GM21528 (cell line): ENCODE data around the gene CNNM1.
A peak's percentile ranks its signal among the peaks of the same experiment; 100 is the strongest.

Experiments
- ATAC-seq: cut with Tn5 transposase; IDR thresholded peaks from one replicate; pipeline ENCODE4 v1.9.1; 2021; ENCODE audit warnings: mild to moderate bottlenecking, moderate library complexity; ENCODE audit not compliant: unreplicated experiment, low FRiP score

Gene CNNM1

GRCh38 chr10:99410146-99410545, 81.0 kb downstream of the CNNM1 start:
- ATAC-seq, result no peak

- no peak for ATAC-seq
Measured at GRCh38 chr10:99410876-99411275, 81.7 kb downstream of the CNNM1 start.

- no peak for ATAC-seq
Measured at GRCh38 chr10:99411546-99411945, 82.4 kb downstream of the CNNM1 start.

DNA sequence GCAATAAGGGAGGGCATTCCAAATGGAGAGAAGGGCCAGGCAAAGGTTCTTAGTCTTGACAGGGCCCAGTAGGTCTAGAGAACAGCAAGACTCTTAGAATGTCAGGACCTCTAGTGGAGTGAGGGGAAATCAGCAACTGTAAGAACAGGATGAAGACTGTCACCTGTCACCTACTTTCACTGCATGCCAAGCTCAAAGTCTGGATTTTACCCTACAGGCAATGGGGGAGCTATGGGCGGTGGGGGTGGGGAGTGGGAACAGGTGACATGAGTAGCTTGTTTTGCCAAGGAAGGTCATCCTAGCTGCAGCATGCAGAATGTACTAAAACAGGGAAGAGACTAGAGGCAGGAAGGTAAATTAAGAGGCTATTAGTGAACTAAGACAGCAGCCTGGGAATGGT, 82.9 kb downstream of the CNNM1 start:
- no peak for ATAC-seq

- no peak for ATAC-seq
Measured at GRCh38 chr10:99418910-99419624, 89.9 kb downstream of the CNNM1 start.

DNA sequence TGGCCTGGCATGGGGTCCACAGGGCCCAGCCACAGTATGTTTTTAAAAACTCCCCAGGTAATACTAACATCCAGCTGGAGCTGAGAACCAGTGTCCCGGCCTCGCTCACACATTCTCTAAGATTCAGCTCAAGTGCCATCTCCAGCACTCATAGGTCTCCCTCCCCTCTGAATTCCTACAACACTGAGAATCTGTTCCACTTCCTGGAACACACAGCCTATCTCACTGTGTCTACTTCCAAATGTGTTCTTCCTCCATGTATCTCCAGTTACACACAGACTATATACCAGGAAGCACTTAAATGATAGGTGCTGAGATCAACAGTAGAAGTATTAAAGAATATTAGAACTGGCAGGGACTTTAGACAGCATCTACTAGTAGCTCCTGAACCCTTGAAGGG, 90.5 kb downstream of the CNNM1 start:
- ATAC-seq, result no peak

DNA sequence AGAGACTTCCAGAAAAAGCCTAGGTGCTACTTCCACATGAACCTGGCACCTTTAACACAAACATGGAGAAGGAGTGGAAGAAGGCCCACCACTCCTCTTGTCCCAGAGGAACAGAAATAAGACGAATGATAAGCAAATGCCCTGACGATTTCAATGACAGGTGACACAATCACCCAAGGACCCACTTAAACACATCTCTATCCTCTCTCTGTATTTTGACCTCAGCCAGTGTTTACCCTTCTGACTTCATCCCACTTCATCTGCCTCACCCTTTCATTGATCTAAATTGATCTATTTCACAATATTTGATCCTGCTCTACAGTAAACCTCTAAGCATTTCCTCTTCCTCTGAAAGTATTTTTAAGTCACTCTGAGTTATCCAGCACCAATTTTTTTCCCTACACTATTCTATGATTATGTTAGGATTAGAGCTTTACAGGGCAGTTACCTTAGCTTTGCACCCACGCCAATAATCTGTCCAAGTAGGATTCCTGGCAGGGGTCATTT, 92.1 kb downstream of the CNNM1 start:
- no peak for ATAC-seq

- ATAC-seq, result no peak
Measured at GRCh38 chr10:99422529-99423096, 93.5 kb downstream of the CNNM1 start.

DNA sequence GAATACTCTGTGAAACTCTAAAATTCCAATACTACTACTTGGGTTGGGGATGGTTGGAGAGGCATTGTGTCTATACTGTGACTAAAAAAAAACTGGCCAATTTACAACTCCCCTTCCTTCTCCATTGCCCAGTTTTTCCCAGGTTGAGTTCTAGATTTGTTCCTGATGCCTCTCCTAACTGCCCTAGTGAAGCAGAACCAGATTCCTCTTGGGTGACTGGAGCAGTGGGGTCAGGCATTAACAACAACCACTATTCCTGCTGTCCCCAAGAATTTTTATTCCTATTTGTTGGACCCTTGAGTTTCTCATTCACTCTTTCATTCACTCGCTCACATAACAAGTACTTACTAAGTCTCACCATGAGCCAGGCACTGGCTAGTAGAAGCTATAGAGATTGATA, 95.5 kb downstream of the CNNM1 start:
- ATAC-seq, result no peak

DNA sequence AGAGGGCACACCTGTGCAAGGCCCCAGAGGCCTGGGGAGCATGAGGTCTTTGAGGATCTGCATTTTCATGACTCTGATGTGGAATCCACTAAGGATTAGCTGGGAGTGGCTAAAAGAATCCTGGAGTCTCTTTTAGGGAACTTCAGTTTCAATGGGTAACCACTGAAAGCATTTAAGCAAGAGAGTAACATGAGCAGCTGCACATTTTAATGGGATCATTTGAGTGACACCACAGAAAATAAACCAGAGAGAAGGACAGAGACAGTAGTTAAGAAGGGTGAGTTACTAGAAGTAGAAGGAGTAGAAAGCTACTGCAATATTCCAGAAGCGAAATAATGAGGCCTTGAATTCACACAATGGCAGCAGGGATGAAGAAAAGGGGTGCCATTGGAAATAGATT, 96.0 kb downstream of the CNNM1 start:
- ATAC-seq, result no peak

GRCh38 chr10:99426689-99427088, 97.5 kb downstream of the CNNM1 start:
- no peak for ATAC-seq

DNA sequence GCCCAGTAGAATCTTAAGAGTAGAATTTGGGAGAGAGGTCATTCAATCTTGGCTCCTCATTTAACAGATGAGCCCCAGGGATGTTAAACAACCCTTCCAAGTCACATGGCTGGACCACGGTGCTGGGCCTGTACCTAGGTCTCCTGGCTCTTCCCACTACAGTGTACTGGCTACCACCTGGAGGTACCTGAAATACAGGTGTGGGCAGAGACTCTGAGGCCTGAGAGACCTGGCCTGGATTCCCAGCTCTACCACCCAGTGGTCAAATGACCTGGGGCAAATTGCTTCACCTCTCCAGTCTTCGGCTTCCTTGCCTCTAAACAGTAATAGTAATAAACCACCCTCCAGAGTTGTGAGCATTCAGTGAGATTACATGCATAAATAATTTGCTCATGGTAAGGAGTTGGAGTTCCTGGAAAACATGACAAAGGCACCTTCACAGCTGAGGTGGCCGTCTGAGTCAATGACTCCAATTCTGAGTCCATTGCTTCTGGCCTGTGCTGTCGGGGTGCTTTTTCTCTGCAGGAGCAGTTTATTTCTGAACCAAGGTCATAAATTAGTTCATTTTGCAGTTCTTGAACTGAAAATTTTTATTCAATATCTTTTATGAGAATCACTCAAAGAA, 98.5 kb downstream of the CNNM1 start:
- ATAC-seq, result no peak

GRCh38 chr10:99429517-99430095, 100.5 kb downstream of the CNNM1 start:
- ATAC-seq, result no peak

- ATAC-seq, result peak; percentile 34
Measured at GRCh38 chr10:99430116-99430450, 100.9 kb downstream of the CNNM1 start.

- ATAC-seq, result peak; percentile 97
Measured at GRCh38 chr10:99430451-99431189, 101.5 kb downstream of the CNNM1 start, which contains the start of gene GOT1. Gene GOT1, minus strand, starts transcription at chr10:99430624. Its CDS starts 59 bp downstream, at chr10:99430565.

GRCh38 chr10:99431190-99431760, 102.1 kb downstream of the CNNM1 start:
- ATAC-seq, result peak; percentile 11

GRCh38 chr10:99432047-99432446, 102.9 kb downstream of the CNNM1 start:
- no peak for ATAC-seq

DNA sequence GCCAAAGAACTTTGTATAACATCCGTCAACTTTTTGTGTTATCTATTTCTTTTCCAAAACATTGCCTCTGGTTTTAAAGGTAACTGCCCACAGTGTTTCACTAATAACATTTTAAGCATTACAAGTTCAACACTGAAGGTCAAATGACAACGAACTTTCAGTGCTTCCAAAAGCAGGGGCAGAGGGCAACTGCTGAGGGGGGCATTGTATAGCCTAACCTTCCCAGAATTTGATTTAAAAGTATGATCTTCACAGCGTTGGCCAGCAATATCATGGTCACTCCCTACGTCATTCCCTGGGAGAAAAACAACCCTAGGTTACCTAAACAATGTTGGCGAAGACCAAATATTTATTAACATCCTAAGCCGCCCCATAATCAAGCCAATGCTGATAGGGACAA, 103.7 kb downstream of the CNNM1 start:
- ATAC-seq, result no peak

DNA sequence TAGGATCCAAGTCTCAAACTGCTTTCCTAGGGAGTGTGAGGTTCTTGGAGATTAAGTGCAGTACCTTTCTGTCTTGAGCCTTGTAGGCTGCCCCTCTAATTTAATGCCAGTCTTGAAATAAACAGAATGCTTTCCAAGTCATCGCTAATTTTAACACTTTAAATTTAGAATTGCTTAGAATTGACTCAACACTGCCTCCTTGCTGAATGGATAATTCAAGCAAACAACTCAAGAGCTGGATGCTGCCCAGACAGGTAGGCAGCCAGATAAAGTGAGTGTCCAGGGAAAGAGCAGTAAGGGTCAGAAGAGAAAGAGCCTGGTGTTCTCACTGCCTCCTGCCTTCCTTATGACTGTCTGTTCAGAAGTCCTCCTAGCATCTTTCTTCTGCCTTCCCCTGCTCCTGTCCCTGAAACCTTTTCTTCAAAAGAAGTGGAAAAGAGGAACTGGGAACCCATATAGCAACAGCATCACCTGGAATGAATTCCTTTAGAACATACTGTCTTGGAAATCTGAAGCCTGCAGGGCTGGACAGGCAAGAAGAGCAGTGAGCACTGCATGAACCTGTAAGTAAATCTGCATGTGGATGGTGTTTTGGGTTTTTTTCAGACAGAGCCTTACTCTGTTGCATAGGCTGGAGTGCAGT, 104.3 kb downstream of the CNNM1 start:
- no peak for ATAC-seq
